HEK293 (cell line): ENCODE data around the gene ATP7B.

ENCODE experiments used
- CTCF ChIA-PET: fragments of 350-600 bp; formaldehyde crosslinking; extraction: SDS; loops from one replicate; lab custom pipeline; 2021; ENCODE audit warnings: antibody characterized with exemption; lab: Yijun Ruan, JAX
- POLR2A ChIA-PET: fragments of 300-600 bp; formaldehyde crosslinking; extraction: SDS; loops from one replicate; lab custom pipeline; 2020; ENCODE audit warnings: antibody characterized with exemption, inconsistent platforms; lab: Yijun Ruan, JAX
- H3K27ac ChIP-seq: fragments of 200-500 bp; sonication (Bioruptor generic); 2 replicates; pipeline ENCODE4 v1.5.1; 2014; ENCODE audit warnings: low read depth, low read length, control low read depth, inconsistent platforms; ENCODE audit errors: extremely low read depth
- H3K36me3 ChIP-seq, 2 experiments: fragments of 200-500 bp in 1 of 2; sonication (Bioruptor generic) in 1 of 2; 1 replicate in 1 of 2; 2 replicates in 1 of 2; pipeline ENCODE4 v1.5.1; 2014 to 2017; ENCODE audit warnings: inconsistent platforms in 2 of 2, low read length in 2 of 2; ENCODE audit not compliant: control insufficient read depth in 2 of 2, insufficient read depth in 1 of 2
- H3K4me1 ChIP-seq: fragments of 200-500 bp; sonication (Bioruptor generic); 2 replicates; pipeline ENCODE4 v1.5.1; 2014; ENCODE audit warnings: mild to moderate bottlenecking, low read length, inconsistent platforms; ENCODE audit not compliant: control insufficient read depth, insufficient read depth
- H3K4me3 ChIP-seq: 2 replicates; pipeline ENCODE4 v1.5.1; 2011; ENCODE audit warnings: low read depth, mild to moderate bottlenecking, control low read depth, low read length, moderate library complexity
- H3K9me3 ChIP-seq: fragments of 200-500 bp; sonication (Bioruptor generic); 2 replicates; pipeline ENCODE4 v1.5.1; 2014; ENCODE audit warnings: low read depth, low read length, inconsistent platforms; ENCODE audit not compliant: control insufficient read depth, insufficient read depth
- CTCF ChIP-seq: fragments of 450-650 bp; formaldehyde crosslinking; IDR thresholded peaks from 2 replicates; pipeline ENCODE4 v1.5.1; 2016; ENCODE audit warnings: missing biosample characterization, missing genetic modification characterization
- EGR2 ChIP-seq: fragments of 450-650 bp; formaldehyde crosslinking; IDR thresholded peaks from 2 replicates; pipeline ENCODE4 v1.5.1; 2016; ENCODE audit warnings: low read depth, missing biosample characterization, missing genetic modification characterization
- GLIS1 ChIP-seq: fragments of 450-650 bp; formaldehyde crosslinking; IDR thresholded peaks from 2 replicates; pipeline ENCODE4 v1.5.1; 2016; ENCODE audit warnings: missing biosample characterization, missing genetic modification characterization
- GLIS2 ChIP-seq: fragments of 450-650 bp; formaldehyde crosslinking; IDR thresholded peaks from 2 replicates; pipeline ENCODE4 v1.5.1; 2016; ENCODE audit warnings: missing biosample characterization, missing genetic modification characterization
- REST ChIP-seq: fragments of 450-650 bp; formaldehyde crosslinking; IDR thresholded peaks from 2 replicates; pipeline ENCODE4 v1.5.1; 2016; ENCODE audit warnings: missing biosample characterization, missing genetic modification characterization
- TRIM28 ChIP-seq: IDR thresholded peaks from 2 replicates; pipeline ENCODE4 v1.6.1; 2011; ENCODE audit warnings: low read length, control low read depth, borderline replicate concordance
- TSHZ1 ChIP-seq: fragments of 450-650 bp; formaldehyde crosslinking; IDR thresholded peaks from 2 replicates; pipeline ENCODE4 v1.5.1; 2016; ENCODE audit warnings: missing biosample characterization, missing genetic modification characterization, borderline replicate concordance
- ZBTB6 ChIP-seq: fragments of 450-650 bp; formaldehyde crosslinking; IDR thresholded peaks from 2 replicates; pipeline ENCODE4 v1.5.1; 2017; ENCODE audit warnings: missing biosample characterization, missing genetic modification characterization
- ZIC2 ChIP-seq: fragments of 450-650 bp; formaldehyde crosslinking; IDR thresholded peaks from 2 replicates; pipeline ENCODE4 v1.5.1; 2016; ENCODE audit warnings: missing biosample characterization, missing genetic modification characterization
- ZNF10 ChIP-seq: fragments of 450-650 bp; formaldehyde crosslinking; IDR thresholded peaks from 2 replicates; pipeline ENCODE4 v1.5.1; 2017; ENCODE audit warnings: missing biosample characterization, missing genetic modification characterization
- ZNF112 ChIP-seq: fragments of 450-650 bp; formaldehyde crosslinking; IDR thresholded peaks from 2 replicates; pipeline ENCODE4 v1.5.0; 2017; ENCODE audit warnings: missing biosample characterization, missing genetic modification characterization
- ZNF174 ChIP-seq: fragments of 450-650 bp; formaldehyde crosslinking; IDR thresholded peaks from 2 replicates; pipeline ENCODE4 v1.5.0; 2017; ENCODE audit warnings: missing biosample characterization, mild to moderate bottlenecking, missing genetic modification characterization
- ZNF211 ChIP-seq: fragments of 450-650 bp; formaldehyde crosslinking; IDR thresholded peaks from 2 replicates; pipeline ENCODE4 v1.5.1; 2016; ENCODE audit warnings: low read depth, missing biosample characterization, missing genetic modification characterization
- ZNF26 ChIP-seq: fragments of 450-650 bp; formaldehyde crosslinking; IDR thresholded peaks from 2 replicates; pipeline ENCODE4 v1.5.1; 2016; ENCODE audit warnings: missing biosample characterization, missing genetic modification characterization
- ZNF341 ChIP-seq: fragments of 450-650 bp; formaldehyde crosslinking; IDR thresholded peaks from 2 replicates; pipeline ENCODE4; 2016; ENCODE audit warnings: low read depth, missing biosample characterization, missing genetic modification characterization
- ZNF394 ChIP-seq: fragments of 450-650 bp; formaldehyde crosslinking; IDR thresholded peaks from 2 replicates; pipeline ENCODE4 v1.5.1; 2016; ENCODE audit warnings: missing biosample characterization, missing genetic modification characterization, mild to moderate bottlenecking, moderate library complexity, borderline replicate concordance
- ZNF600 ChIP-seq: fragments of 450-650 bp; formaldehyde crosslinking; IDR thresholded peaks from 2 replicates; pipeline ENCODE4 v1.5.1; 2016; ENCODE audit warnings: missing biosample characterization, missing genetic modification characterization
- ZNF776 ChIP-seq: fragments of 450-650 bp; formaldehyde crosslinking; IDR thresholded peaks from 2 replicates; pipeline ENCODE4 v1.5.0; 2017; ENCODE audit warnings: missing biosample characterization, missing genetic modification characterization, borderline replicate concordance

ATP7B gene

GRCh38 chr13:51995677-51996551 lies 15.3 kb downstream of the ATP7B start:
- Histone ChIP-seq H3K9me3 (no peaks in the 10 kb centered on the region), H3K4me1 (peaks cover 14% of the 10 kb centered on the region), H3K27ac (no peak overlapping the region), H3K4me3 (no peak overlapping the region), H3K36me3 (no peaks in the 10 kb centered on the region)
- ChIA-PET POLR2A (no interaction called here), CTCF (no interaction called here)
- TF ChIP-seq ZBTB6 (tag by site-specific recombination) (no peak), ZIC2 (tag by site-specific recombination) (peak; percentile 94), ZNF341 (tag by site-specific recombination) (peak; percentile 72; the same call in 1 of the 2 replicates), REST (peak; percentile 43; the same call in 1 of the 2 replicates), GLIS1 (peak; percentile 48), ZNF174 (no peak), CTCF (tag by site-specific recombination) (peak; percentile 52; the same call in 1 of the 2 replicates), GLIS2 (tag by site-specific recombination) (peak; percentile 26; the same call in 1 of the 2 replicates), ZNF600 (tag by site-specific recombination) (peak; percentile 77)
- TF ChIP-seq, all 188 proteins: peak for 7

- Histone ChIP-seq H3K4me1 (peaks cover 13% of the 10 kb centered on the region), H3K4me3 (no peak overlapping the region), H3K9me3 (no peaks in the 10 kb centered on the region), H3K27ac (no peak overlapping the region), H3K36me3 (no peaks in the 10 kb centered on the region)
- no peak for TF ChIP-seq ZNF776 (tag by site-specific recombination)
- TF ChIP-seq ZNF112 (tag by site-specific recombination): no peak
- no peak for TF ChIP-seq ZNF26 (tag by site-specific recombination)
- TF ChIP-seq TRIM28: no peak
- no peak for TF ChIP-seq ZNF211 (tag by site-specific recombination)
- no peak for TF ChIP-seq CTCF (tag by site-specific recombination)
- no peak for TF ChIP-seq EGR2
- no peak for TF ChIP-seq ZNF10 (tag by site-specific recombination)
- TF ChIP-seq ZNF394: no peak
- no peak for TF ChIP-seq TSHZ1
- ChIA-PET CTCF (no interaction called here), POLR2A (no interaction called here)
Observed at GRCh38 chr13:51993713-51994112, 17.5 kb downstream of the ATP7B start.
